ENCODE results near the gene AKAP8L. TPM values are rescaled to one million over a fixed set of nuclear protein-coding genes. Genes with fewer than 3 reads are reported as not detected.

Gene AKAP8L
- total and polyA plus RNA-seq, 2 of the 8 experiments (the other 6 are each of a cell fraction or from before 2014, with no cell fraction given): 75.1 to 138 TPM

DNA sequence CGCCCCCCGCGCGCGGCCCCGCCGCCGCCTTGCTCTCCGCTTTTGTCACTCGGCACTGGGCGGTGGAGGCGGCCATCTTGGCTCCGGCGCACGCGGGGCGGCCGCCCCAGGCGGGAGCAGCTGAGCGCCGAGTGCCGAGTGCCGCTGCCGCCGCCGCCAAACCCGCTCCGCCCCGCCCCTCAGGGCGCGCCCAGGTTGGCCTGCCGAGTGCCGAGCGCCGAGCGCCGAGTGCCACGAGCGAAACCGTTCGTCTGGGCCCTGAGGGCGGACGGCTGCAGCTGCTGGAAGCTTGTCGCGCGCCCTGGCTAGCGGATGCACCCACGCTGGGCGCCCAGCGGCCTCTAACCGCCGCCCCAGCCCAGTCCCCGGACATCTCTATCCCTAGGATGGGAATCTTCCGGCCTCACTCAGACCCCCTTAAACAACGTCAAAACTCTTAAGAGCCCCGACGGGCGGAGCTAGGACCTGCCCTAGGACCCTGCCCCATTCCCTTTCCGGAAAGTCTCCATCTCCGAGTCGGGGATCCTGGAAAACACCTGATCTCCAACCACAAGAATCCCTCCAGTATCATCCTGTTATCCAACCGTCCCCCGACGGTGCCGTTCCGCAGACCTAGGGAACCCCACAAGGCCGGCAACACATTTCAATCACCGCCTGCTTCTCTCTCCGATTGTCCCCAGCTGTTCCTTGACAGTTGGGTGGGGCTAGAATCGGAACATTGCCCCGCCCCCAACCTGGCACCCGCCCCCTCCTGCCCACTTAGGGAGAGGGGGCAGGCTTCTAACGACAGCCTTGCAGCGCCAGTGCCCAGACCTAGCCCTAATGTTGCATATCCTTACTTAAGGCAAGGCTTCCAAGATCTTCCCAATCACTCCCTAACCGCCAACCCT lies 14.1 kb upstream of the AKAP8L start:
- no peak for FAIRE-seq
- peak overlapping the region; percentile 68; the same call in 1 of the 2 replicates for H2BK12ac ChIP-seq (ENCODE audit: low read depth, low read length)
- no peaks in the 10 kb centered on the region for H3K9me3 ChIP-seq (ENCODE audit: insufficient read depth in 2 of 2, low read depth in 1 of 2, low read length in 1 of 2)
- H3K23ac ChIP-seq (ENCODE audit: insufficient read length): no peak overlapping the region
- no peak overlapping the region for H3K14ac ChIP-seq (ENCODE audit: insufficient read length)
- peak overlapping the region in 2 of 4 experiments; percentile 0 to 4; a peak in 3 of 7 replicates for H3K9ac ChIP-seq (replicated peaks in 1 of 4; ENCODE audit: extremely low read depth in 1 of 4, low read depth in 3 of 4, low read length in 3 of 4)
- H4K91ac ChIP-seq (replicated peaks; ENCODE audit: insufficient read length, low read length): peak overlapping the region; percentile 54
- no peak overlapping the region for H2BK20ac ChIP-seq (ENCODE audit: low read length)
- peaks cover 10% of the 10 kb centered on the region for H3K23me2 ChIP-seq (ENCODE audit: low read depth, low read length)
- H4K20me1 ChIP-seq (replicated peaks in 1 of 2; ENCODE audit: control insufficient read depth in 1 of 2, insufficient read depth in 2 of 2, low read length in 2 of 2): peaks cover 5 to 12% of the 10 kb centered on the region in 2 experiments
- H3K18ac ChIP-seq (ENCODE audit: extremely low read depth, low read length): no peak overlapping the region
- peak overlapping the region; percentile 64 to 80 (median 80) for H3K4me3 ChIP-seq (ENCODE audit: extremely low read depth in 1 of 4, insufficient read depth in 2 of 4, low read depth in 3 of 4, low read length in 4 of 4)
- H2AFZ ChIP-seq (ENCODE audit: low read length): peak overlapping the region; percentile 94
- H3K4me1 ChIP-seq (replicated peaks in 1 of 4; ENCODE audit: control insufficient read depth in 3 of 4, insufficient read depth in 4 of 4, low read length in 3 of 4): peaks cover 0 to 13% (median 8%) of the 10 kb centered on the region in 4 experiments; a peak in 6 of 7 replicates
- peaks cover 0 to 29% of the 10 kb centered on the region in 2 experiments; a peak in 2 of 4 replicates for H3K79me2 ChIP-seq (ENCODE audit: control insufficient read depth in 1 of 2, insufficient read depth in 2 of 2, low read length in 2 of 2)
- H3K56ac ChIP-seq (replicated peaks; ENCODE audit: insufficient read length, low read depth, low read length): no peak overlapping the region
- peak in 1 of 2 experiments; percentile 94 for DNase-seq (ENCODE audit: low read depth in 1 of 2, low spot score in 2 of 2)
- no peak overlapping the region for H3K4ac ChIP-seq (replicated peaks; ENCODE audit: insufficient read length, low read depth, low read length)
- POLR2A ChIA-PET (ENCODE audit: partially characterized antibody): interaction anchor here (0.7 to 5.3 kb wide), 9 partner anchors 12 to 367 kb away, joined by 3 to 58 read pairs (median 3); partner anchors contain the start of genes AKAP8, AKAP8L and BRD4
- H3K79me1 ChIP-seq (ENCODE audit: low read depth, low read length): peaks cover 22% of the 10 kb centered on the region
- no peak overlapping the region for H2BK120ac ChIP-seq (replicated peaks; ENCODE audit: low read depth, low read length)
- WGBS, 2 experiments (ENCODE audit: extremely low coverage in 1 of 2, insufficient coverage in 1 of 2, insufficient read length in 1 of 2, insufficient replicate concordance in 2 of 2, low coverage in 1 of 2, low lambda C conversion rate in 2 of 2, missing lambda C conversion rate in 1 of 2): 3% methylated on average over 18 of the region's 75 CpGs; no CpG with 5 or more reads in 1 of the 2 experiments
- no peaks in the 10 kb centered on the region for H3K36me3 ChIP-seq (ENCODE audit: control insufficient read depth in 2 of 4, insufficient read depth in 4 of 4, low read length in 3 of 4)
- no peaks in the 10 kb centered on the region; a peak in 1 of 7 replicates for H3K27me3 ChIP-seq (replicated peaks in 1 of 4; ENCODE audit: control insufficient read depth in 3 of 4, extremely low read depth in 1 of 4, insufficient read depth in 3 of 4, low read length in 3 of 4)
- H2BK5ac ChIP-seq (ENCODE audit: low read depth, low read length): no peak overlapping the region
- peak overlapping the region; percentile 86 for H4K8ac ChIP-seq (ENCODE audit: extremely low read depth, insufficient read depth, low read length)
- no peak overlapping the region; the same call in 1 of the 2 replicates for H2AK5ac ChIP-seq (ENCODE audit: low read depth, low read length)
- no peak overlapping the region for H3K27ac ChIP-seq (ENCODE audit: low read depth, low read length)
- CTCF ChIA-PET (ENCODE audit: partially characterized antibody): interaction anchor here (1.0 to 7.5 kb wide), 3 partner anchors 13 to 122 kb away, joined by 3 to 48 read pairs (median 3); partner anchors contain the start of gene AKAP8L
- H4K5ac ChIP-seq (ENCODE audit: insufficient read length, low read depth, low read length): no peak overlapping the region
- H2BK15ac ChIP-seq (ENCODE audit: low read length): peak overlapping the region; percentile 72; the same call in 1 of the 2 replicates
- peak overlapping the region; percentile 70 to 87 for H3K4me2 ChIP-seq (ENCODE audit: insufficient read depth in 1 of 2, low read depth in 2 of 2, low read length in 2 of 2)
- TF ChIP-seq, protein P1, sequence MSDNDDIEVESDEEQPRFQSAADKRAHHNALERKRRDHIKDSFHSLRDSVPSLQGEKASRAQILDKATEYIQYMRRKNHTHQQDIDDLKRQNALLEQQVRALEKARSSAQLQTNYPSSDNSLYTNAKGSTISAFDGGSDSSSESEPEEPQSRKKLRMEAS (IDR thresholded peaks at IDR 0.05): peak; percentile 82
- TF ChIP-seq, protein P2, sequence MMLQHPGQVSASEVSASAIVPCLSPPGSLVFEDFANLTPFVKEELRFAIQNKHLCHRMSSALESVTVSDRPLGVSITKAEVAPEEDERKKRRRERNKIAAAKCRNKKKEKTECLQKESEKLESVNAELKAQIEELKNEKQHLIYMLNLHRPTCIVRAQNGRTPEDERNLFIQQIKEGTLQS (IDR thresholded peaks at IDR 0.05; ENCODE audit: insufficient read depth, low read depth, low read length): no peak
- TF ChIP-seq SAP30 (IDR thresholded peaks at IDR 0.05; ENCODE audit: insufficient read depth, insufficient replicate concordance, low read length) (peak; percentile 99), CEBPB (IDR thresholded peaks at IDR 0.05; ENCODE audit: low read depth, low read length) (no peak), NANOG (IDR thresholded peaks at IDR 0.05; ENCODE audit: insufficient read depth, low read depth, low read length, poor library complexity, severe bottlenecking) (no peak), CHD1 (IDR thresholded peaks at IDR 0.05; ENCODE audit: low read depth, low read length) (no peak), POU5F1 (IDR thresholded peaks at IDR 0.05; ENCODE audit: low read depth, low read length) (no peak)
- TF ChIP-seq, protein P3, sequence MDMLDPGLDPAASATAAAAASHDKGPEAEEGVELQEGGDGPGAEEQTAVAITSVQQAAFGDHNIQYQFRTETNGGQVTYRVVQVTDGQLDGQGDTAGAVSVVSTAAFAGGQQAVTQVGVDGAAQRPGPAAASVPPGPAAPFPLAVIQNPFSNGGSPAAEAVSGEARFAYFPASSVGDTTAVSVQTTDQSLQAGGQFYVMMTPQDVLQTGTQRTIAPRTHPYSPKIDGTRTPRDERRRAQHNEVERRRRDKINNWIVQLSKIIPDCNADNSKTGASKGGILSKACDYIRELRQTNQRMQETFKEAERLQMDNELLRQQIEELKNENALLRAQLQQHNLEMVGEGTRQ (IDR thresholded peaks at IDR 0.05; ENCODE audit: low read length): no peak

Measured in H1 (cell line).